WERI-Rb-1 (cell line): ENCODE data around the gene DOK6.

Source experiments
- DNase-seq: peaks from one replicate; pipeline ENCODE4 v3.0.0-alpha.2; 2020
- H3K27ac ChIP-seq: fragments of 250-450 bp; sonication (Bioruptor Pico); 2 replicates; pipeline ENCODE4 v1.5.1; 2020; ENCODE audit warnings: mild to moderate bottlenecking, moderate library complexity
- H3K27me3 ChIP-seq: fragments of 250-450 bp; sonication (Bioruptor Pico); 2 replicates; pipeline ENCODE4 v1.5.1; 2021; ENCODE audit warnings: mild to moderate bottlenecking, low read depth, moderate library complexity; ENCODE audit not compliant: insufficient read depth, severe bottlenecking
- H3K36me3 ChIP-seq: fragments of 250-450 bp; sonication (Bioruptor Pico); 2 replicates; pipeline ENCODE4 v1.5.1; 2020; ENCODE audit warnings: mild to moderate bottlenecking, moderate library complexity
- H3K4me3 ChIP-seq: 2 replicates; pipeline ENCODE4 v1.5.1; 2011; ENCODE audit warnings: low read depth, mild to moderate bottlenecking, control low read depth, low read length
- H3K9me3 ChIP-seq: fragments of 250-450 bp; sonication (Bioruptor Pico); 2 replicates; pipeline ENCODE4 v1.5.1; 2021; ENCODE audit warnings: mild to moderate bottlenecking, moderate library complexity; ENCODE audit not compliant: severe bottlenecking
- CTCF ChIP-seq: IDR thresholded peaks from 2 replicates; pipeline ENCODE4 v1.5.1; 2011; ENCODE audit warnings: low read depth, mild to moderate bottlenecking, control low read depth, inconsistent platforms, low read length

DOK6 gene

GRCh38 chr18:69865776-69866175, 465.1 kb downstream of the DOK6 start:
- DNase-seq: no peak
- H3K4me3 ChIP-seq: no peak overlapping the region
- H3K36me3 ChIP-seq: no peaks in the 10 kb centered on the region
- no peaks in the 10 kb centered on the region for H3K27me3 ChIP-seq
- H3K27ac ChIP-seq: no peak overlapping the region
- no peak for TF ChIP-seq CTCF
- H3K9me3 ChIP-seq: no peaks in the 10 kb centered on the region

GRCh38 chr18:69866212-69866611, 465.5 kb downstream of the DOK6 start:
- Histone ChIP-seq H3K9me3 (no peaks in the 10 kb centered on the region), H3K27ac (no peak overlapping the region), H3K36me3 (no peaks in the 10 kb centered on the region), H3K27me3 (no peaks in the 10 kb centered on the region), H3K4me3 (no peak overlapping the region)
- TF ChIP-seq CTCF: no peak
- DNase-seq: no peak

GRCh38 chr18:69870736-69871135, 470.0 kb downstream of the DOK6 start:
- H3K4me3 ChIP-seq: no peak overlapping the region
- no peak for DNase-seq
- no peak overlapping the region for H3K27ac ChIP-seq
- no peaks in the 10 kb centered on the region for H3K36me3 ChIP-seq
- no peaks in the 10 kb centered on the region for H3K27me3 ChIP-seq
- TF ChIP-seq CTCF: no peak
- H3K9me3 ChIP-seq: no peaks in the 10 kb centered on the region

GRCh38 chr18:69871363-69871762, 470.7 kb downstream of the DOK6 start:
- TF ChIP-seq CTCF: no peak
- H3K27me3 ChIP-seq: no peaks in the 10 kb centered on the region
- DNase-seq: no peak
- H3K36me3 ChIP-seq: no peaks in the 10 kb centered on the region
- no peak overlapping the region for H3K27ac ChIP-seq
- H3K4me3 ChIP-seq: no peak overlapping the region
- no peaks in the 10 kb centered on the region for H3K9me3 ChIP-seq

- Histone ChIP-seq H3K36me3 (no peaks in the 10 kb centered on the region), H3K4me3 (no peak overlapping the region), H3K9me3 (no peaks in the 10 kb centered on the region), H3K27me3 (no peaks in the 10 kb centered on the region), H3K27ac (no peak overlapping the region)
- TF ChIP-seq CTCF: no peak
- DNase-seq: no peak
Measured at GRCh38 chr18:69872661-69873060, 472.0 kb downstream of the DOK6 start.

GRCh38 chr18:69874058-69874457, 473.4 kb downstream of the DOK6 start:
- Histone ChIP-seq H3K4me3 (no peak overlapping the region), H3K36me3 (no peaks in the 10 kb centered on the region), H3K9me3 (no peaks in the 10 kb centered on the region), H3K27ac (no peak overlapping the region), H3K27me3 (no peaks in the 10 kb centered on the region)
- TF ChIP-seq CTCF: no peak
- DNase-seq: no peak
